ENCODE measurements around the gene SCO1. TPM values are rescaled to one million over a fixed set of nuclear protein-coding genes. Genes with fewer than 3 reads are reported as not detected.
A peak's percentile ranks its signal among the peaks of the same experiment; 100 is the strongest.

Gene SCO1
- total and polyA plus RNA-seq, 4 donors, result 18.0 to 33.2 (median 22.8) TPM

DNA sequence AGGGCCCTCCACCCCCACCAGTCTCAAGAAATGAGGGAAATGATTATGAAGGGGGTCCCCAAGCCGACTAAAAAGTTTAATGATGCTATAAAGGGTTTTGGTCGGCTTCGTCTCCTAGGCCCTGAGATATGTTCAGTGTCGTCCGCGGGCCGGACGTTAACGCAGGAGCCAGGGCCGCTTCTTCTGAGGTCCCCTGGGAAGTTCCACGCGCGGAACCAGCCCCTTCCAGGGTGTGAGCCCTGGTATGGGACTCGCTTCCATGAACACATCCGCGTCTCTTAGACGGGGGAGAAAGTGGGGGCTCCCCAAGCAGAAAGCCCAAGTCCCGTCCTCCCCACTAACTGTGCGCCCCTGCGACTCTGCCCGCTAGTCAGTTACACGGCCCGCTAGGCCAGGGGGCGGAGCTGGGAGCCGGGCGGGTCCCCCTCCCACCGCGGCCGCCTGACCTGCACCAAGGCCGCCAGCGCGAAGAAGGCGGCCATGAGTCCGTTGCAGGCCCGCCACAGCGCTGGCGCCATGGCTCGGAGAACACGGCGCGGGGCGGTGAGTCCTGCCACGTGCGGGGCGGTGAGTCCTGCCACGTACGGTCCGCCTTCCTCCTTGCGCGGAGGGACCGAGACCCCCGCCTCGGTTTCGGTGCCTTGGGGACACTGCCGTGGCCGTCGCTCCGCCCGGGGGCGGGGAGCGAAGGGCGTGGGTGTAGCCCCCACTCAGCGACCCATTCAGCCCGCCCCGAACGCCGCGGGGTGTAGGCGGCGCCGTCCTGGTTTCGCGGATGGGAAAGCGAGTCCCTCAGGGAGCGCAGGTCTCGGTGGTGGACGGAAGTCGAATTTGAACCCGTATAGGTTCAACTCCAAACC lies 32.2 kb upstream of the SCO1 start, which contains the start of gene TMEM220:
Gene TMEM220 (minus strand): TSS at position 690 of the 860 bp plus-strand sequence. CDS start 172 bp downstream, at position 518.
- WGBS, result 2% methylated on average over 79 of the region's 79 CpGs
- peak; percentile 78 for DNase-seq (ENCODE audit: low spot score)
- Histone ChIP-seq H3K27me3 (ENCODE audit: control insufficient read depth in 4 of 4, insufficient read depth in 4 of 4, low read length in 3 of 4) (no peaks in the 10 kb centered on the region), H3K4me1 (ENCODE audit: control insufficient read depth in 4 of 4, insufficient read depth in 4 of 4, low read length in 3 of 4) (peaks cover 0 to 47% (median 39%) of the 10 kb centered on the region in 4 donors), H3K36me3 (ENCODE audit: control insufficient read depth in 4 of 4, insufficient read depth in 3 of 4, low read depth in 1 of 4, low read length in 3 of 4) (peaks cover 0 to 2% (median 0%) of the 10 kb centered on the region in 4 donors), H3K9me3 (ENCODE audit: control insufficient read depth in 4 of 4, low read length in 3 of 4) (no peaks in the 10 kb centered on the region), H3K9ac (ENCODE audit: low read depth in 1 of 2, low read length in 2 of 2) (peak within 1 kb of the TSS; percentile 82 to 93), H3K27ac (ENCODE audit: low read depth in 1 of 2, low read length in 2 of 2) (peak within 1 kb of the TSS; percentile 97 to 98), H3K4me3 (ENCODE audit: low read depth in 1 of 3, low read length in 3 of 3) (peak within 1 kb of the TSS; percentile 54 to 66 (median 60))
- TF ChIP-seq, protein P1, sequence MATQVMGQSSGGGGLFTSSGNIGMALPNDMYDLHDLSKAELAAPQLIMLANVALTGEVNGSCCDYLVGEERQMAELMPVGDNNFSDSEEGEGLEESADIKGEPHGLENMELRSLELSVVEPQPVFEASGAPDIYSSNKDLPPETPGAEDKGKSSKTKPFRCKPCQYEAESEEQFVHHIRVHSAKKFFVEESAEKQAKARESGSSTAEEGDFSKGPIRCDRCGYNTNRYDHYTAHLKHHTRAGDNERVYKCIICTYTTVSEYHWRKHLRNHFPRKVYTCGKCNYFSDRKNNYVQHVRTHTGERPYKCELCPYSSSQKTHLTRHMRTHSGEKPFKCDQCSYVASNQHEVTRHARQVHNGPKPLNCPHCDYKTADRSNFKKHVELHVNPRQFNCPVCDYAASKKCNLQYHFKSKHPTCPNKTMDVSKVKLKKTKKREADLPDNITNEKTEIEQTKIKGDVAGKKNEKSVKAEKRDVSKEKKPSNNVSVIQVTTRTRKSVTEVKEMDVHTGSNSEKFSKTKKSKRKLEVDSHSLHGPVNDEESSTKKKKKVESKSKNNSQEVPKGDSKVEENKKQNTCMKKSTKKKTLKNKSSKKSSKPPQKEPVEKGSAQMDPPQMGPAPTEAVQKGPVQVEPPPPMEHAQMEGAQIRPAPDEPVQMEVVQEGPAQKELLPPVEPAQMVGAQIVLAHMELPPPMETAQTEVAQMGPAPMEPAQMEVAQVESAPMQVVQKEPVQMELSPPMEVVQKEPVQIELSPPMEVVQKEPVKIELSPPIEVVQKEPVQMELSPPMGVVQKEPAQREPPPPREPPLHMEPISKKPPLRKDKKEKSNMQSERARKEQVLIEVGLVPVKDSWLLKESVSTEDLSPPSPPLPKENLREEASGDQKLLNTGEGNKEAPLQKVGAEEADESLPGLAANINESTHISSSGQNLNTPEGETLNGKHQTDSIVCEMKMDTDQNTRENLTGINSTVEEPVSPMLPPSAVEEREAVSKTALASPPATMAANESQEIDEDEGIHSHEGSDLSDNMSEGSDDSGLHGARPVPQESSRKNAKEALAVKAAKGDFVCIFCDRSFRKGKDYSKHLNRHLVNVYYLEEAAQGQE (IDR thresholded peaks at IDR 0.05), result peak; percentile 30
- TF ChIP-seq JUND (IDR thresholded peaks at IDR 0.05) (no peak), TAF1 (conservative IDR thresholded peaks at IDR 0.05) (no peak), HNF4G (IDR thresholded peaks at IDR 0.05) (no peak), RXRA (IDR thresholded peaks at IDR 0.05) (peak in 1 of 2 donors; percentile 48), YY1 (IDR thresholded peaks at IDR 0.05) (peak; percentile 92), GABPA (IDR thresholded peaks at IDR 0.05 in 1 of 2, conservative IDR thresholded peaks at IDR 0.05 in 1 of 2) (no peak), FOXA2 (IDR thresholded peaks at IDR 0.05) (no peak), SP1 (IDR thresholded peaks at IDR 0.05) (no peak), HNF4A (conservative IDR thresholded peaks at IDR 0.05) (peak in 1 of 2 donors; percentile 1), RAD21 (IDR thresholded peaks at IDR 0.05) (no peak), EGR1 (IDR thresholded peaks at IDR 0.05; ENCODE audit: low read depth in 2 of 2) (peak; percentile 45 to 63), ZBTB33 (IDR thresholded peaks at IDR 0.05) (no peak), FOXA1 (IDR thresholded peaks at IDR 0.05) (no peak), NR2F2 (IDR thresholded peaks at IDR 0.05) (no peak)
- TF ChIP-seq, protein P2, sequence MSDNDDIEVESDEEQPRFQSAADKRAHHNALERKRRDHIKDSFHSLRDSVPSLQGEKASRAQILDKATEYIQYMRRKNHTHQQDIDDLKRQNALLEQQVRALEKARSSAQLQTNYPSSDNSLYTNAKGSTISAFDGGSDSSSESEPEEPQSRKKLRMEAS (IDR thresholded peaks at IDR 0.05), result no peak
- TF ChIP-seq, protein P3, sequence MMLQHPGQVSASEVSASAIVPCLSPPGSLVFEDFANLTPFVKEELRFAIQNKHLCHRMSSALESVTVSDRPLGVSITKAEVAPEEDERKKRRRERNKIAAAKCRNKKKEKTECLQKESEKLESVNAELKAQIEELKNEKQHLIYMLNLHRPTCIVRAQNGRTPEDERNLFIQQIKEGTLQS (IDR thresholded peaks at IDR 0.05), result no peak
- TF ChIP-seq, protein P4, sequence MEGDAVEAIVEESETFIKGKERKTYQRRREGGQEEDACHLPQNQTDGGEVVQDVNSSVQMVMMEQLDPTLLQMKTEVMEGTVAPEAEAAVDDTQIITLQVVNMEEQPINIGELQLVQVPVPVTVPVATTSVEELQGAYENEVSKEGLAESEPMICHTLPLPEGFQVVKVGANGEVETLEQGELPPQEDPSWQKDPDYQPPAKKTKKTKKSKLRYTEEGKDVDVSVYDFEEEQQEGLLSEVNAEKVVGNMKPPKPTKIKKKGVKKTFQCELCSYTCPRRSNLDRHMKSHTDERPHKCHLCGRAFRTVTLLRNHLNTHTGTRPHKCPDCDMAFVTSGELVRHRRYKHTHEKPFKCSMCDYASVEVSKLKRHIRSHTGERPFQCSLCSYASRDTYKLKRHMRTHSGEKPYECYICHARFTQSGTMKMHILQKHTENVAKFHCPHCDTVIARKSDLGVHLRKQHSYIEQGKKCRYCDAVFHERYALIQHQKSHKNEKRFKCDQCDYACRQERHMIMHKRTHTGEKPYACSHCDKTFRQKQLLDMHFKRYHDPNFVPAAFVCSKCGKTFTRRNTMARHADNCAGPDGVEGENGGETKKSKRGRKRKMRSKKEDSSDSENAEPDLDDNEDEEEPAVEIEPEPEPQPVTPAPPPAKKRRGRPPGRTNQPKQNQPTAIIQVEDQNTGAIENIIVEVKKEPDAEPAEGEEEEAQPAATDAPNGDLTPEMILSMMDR (IDR thresholded peaks at IDR 0.05; ENCODE audit: low read depth, low read length, missing input control), result no peak
